Kidney (tissue), 14 donors: Measurements from ENCODE around the gene HNRNPF. TPM values are rescaled to one million over a fixed set of nuclear protein-coding genes. Genes with fewer than 3 reads are reported as not detected.

Experiments
- DNase-seq, 5 donors: peaks; one replicate each; pipeline ENCODE4 v3.0.0-alpha.2; 2013 to 2020
- FAIRE-seq: peaks from 2 replicates; lab custom pipeline; 2012; peaks lifted over from hg19 to GRCh38; lab: Jason Lieb, UNC
- H3K27ac ChIP-seq, 2 donors: one replicate each; pipeline ENCODE4 v1.7.0; 2013; ENCODE audit warnings: low read depth in 2 of 2, low read length in 2 of 2, inconsistent platforms in 1 of 2
- H3K27me3 ChIP-seq: one replicate; pipeline ENCODE4 v1.7.1; 2013; ENCODE audit warnings: low read length, inconsistent platforms; ENCODE audit not compliant: control insufficient read depth, insufficient read depth
- H3K36me3 ChIP-seq, 3 donors: one replicate each; pipeline versions ENCODE4 v1.7.0 to v1.7.1; 2013; ENCODE audit warnings: low read length in 3 of 3, control low read depth in 1 of 3, inconsistent platforms in 1 of 3; ENCODE audit not compliant: insufficient read depth in 3 of 3, control insufficient read depth in 2 of 3
- H3K4me1 ChIP-seq, 3 donors: one replicate each; pipeline versions ENCODE4 v1.7.0 to v1.7.1; 2013; ENCODE audit warnings: low read length in 3 of 3, inconsistent platforms in 1 of 3, low read depth in 1 of 3; ENCODE audit not compliant: control insufficient read depth in 2 of 3, insufficient read depth in 2 of 3
- H3K4me3 ChIP-seq, 3 donors: one replicate each; pipeline versions ENCODE4 v1.7.0 to v1.8.1; 2013; ENCODE audit warnings: low read length in 3 of 3, control low read depth in 1 of 3, inconsistent platforms in 1 of 3
- H3K9ac ChIP-seq, 3 donors: one replicate each; pipeline versions ENCODE4 v1.7.0 to v1.7.1; 2013; ENCODE audit warnings: low read length in 3 of 3, control low read depth in 1 of 3, inconsistent platforms in 1 of 3
- H3K9me3 ChIP-seq, 3 donors: one replicate each; pipeline versions ENCODE4 v1.7.0 to v1.7.1; 2013; ENCODE audit warnings: low read length in 3 of 3, control low read depth in 1 of 3, inconsistent platforms in 1 of 3; ENCODE audit not compliant: control insufficient read depth in 2 of 3, insufficient read depth in 1 of 3
- CTCF ChIP-seq: IDR thresholded peaks from 3 replicates; pipeline ENCODE4 v1.5.1; 2012; ENCODE audit warnings: mild to moderate bottlenecking, moderate library complexity, borderline replicate concordance; ENCODE audit not compliant: insufficient read depth; ENCODE audit errors: extremely low read depth
- intact Hi-C: fragments of 100-400 bp; cut with DNase I; formaldehyde crosslinking; loops from one replicate; pipeline ENCODE4 v1.11.1; 2022
- polyA plus RNA-seq: library from polyadenylated mRNA; stranded (reverse); fragments of 350-450 nt; fragmentation: Illumina TruSeq; extraction: RNeasy Lipid Tissue Mini Kit (QIAGEN cat#74804); gene quantifications from one replicate; pipeline ENCODE4 v1.2.3, GENCODE V29; 2014; ENCODE audit warnings: low read depth, low replicate concordance; ENCODE audit not compliant: insufficient read depth
- total RNA-seq: library from RNA; stranded (reverse); fragmentation: NEBNext Ultra II Directional; extraction: Animal tissue kit (Norgen Biotek cat#: 25700); gene quantifications from one replicate; pipeline ENCODE4 v1.2.1, GENCODE V29; 2021
- donor health status: control.
- donor health status: control.
- donor health status: control.
- donor health status: control.
- donor health status: control.
- donor health status: DM: yes; HTN: yes; CAD: no.
- donor health status: Normal renal cell carcinoma (clear cell type).

HNRNPF gene
- total and polyA plus RNA-seq, 2 donors from 2014 or later = 74.0 to 190 TPM

DNA sequence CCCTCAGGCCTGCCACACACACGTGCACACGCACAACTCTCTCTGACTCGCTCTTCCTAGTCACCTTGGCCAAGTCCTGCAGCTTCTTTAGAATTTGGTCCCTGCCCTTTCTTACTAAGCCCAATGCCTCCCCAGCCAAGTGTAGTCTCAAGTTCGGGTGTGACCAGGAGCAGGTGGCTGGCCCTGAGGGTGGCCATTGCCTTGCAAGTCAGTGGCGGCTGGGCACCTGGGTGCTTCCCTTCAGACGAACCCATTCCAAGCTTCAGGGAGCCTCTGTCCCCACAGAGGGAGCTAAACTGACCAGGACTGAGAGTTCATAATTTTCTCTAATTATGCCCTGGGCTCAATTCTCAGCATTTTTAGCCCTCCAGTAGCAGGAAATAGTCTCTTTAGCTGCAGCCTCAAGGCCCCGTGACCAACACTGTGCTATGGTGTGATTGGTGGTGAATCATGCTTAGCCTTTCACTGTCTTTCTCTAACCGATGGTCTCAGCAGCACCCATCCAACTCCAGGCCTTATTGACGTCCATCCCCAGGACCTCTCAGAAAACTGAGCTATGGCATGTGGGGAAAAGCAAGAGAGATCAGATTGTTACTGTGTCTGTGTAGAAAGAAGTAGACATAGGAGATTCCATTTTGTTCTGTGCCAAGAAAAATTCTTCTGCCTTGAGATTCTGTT is 72.2 kb downstream of the HNRNPF start:
- TF ChIP-seq CTCF = no peak
- Histone ChIP-seq H3K36me3 (no peaks in the 10 kb centered on the region), H3K9ac (no peak overlapping the region), H3K27me3 (no peaks in the 10 kb centered on the region), H3K4me1 (peaks cover 0 to 8% (median 5%) of the 10 kb centered on the region in 3 donors), H3K27ac (peak overlapping the region; percentile 34 to 85), H3K9me3 (no peaks in the 10 kb centered on the region), H3K4me3 (no peak overlapping the region)
- FAIRE-seq (no peak), DNase-seq (peak in 2 of 5 donors; percentile 42 to 71)
- intact Hi-C loops = no loop called here

- intact Hi-C loops = no loop called here
- Histone ChIP-seq H3K27ac (no peak overlapping the region), H3K4me3 (no peak overlapping the region), H3K9me3 (no peaks in the 10 kb centered on the region), H3K36me3 (no peaks in the 10 kb centered on the region), H3K4me1 (peaks cover 0 to 8% (median 5%) of the 10 kb centered on the region in 3 donors), H3K9ac (no peak overlapping the region), H3K27me3 (no peaks in the 10 kb centered on the region)
- DNase-seq (no peak), FAIRE-seq (no peak)
- TF ChIP-seq CTCF = no peak
Measured at GRCh38 chr10:43336061-43336460, 72.9 kb downstream of the HNRNPF start.

Other genes starting within 250 kb of the HNRNPF start
- 3.6 TPM for gene RASGEF1A, start 142.1 kb downstream of the HNRNPF start, total RNA-seq
- gene RASGEF1A, start 142.1 kb downstream of the HNRNPF start, polyA plus RNA-seq = 2.8 TPM
- 109 TPM for gene FXYD4, start 37.5 kb downstream of the HNRNPF start, total RNA-seq
- gene FXYD4, start 37.5 kb downstream of the HNRNPF start, polyA plus RNA-seq = 392 TPM
- 7.1 TPM for gene ZNF487, start 27.9 kb upstream of the HNRNPF start, total RNA-seq
- 9.7 TPM for gene ZNF487, start 27.9 kb upstream of the HNRNPF start, polyA plus RNA-seq
- 4.7 TPM for gene ZNF239, start 165.4 kb upstream of the HNRNPF start, total RNA-seq
- gene ZNF239, start 165.4 kb upstream of the HNRNPF start, polyA plus RNA-seq = 4.5 TPM
- gene ZNF485, start 197.3 kb upstream of the HNRNPF start, total RNA-seq = 4.9 TPM
- 1.8 TPM for gene ZNF485, start 197.3 kb upstream of the HNRNPF start, polyA plus RNA-seq
- 35.0 TPM for gene ZNF32, start 239.7 kb upstream of the HNRNPF start, total RNA-seq
- gene ZNF32, start 239.7 kb upstream of the HNRNPF start, polyA plus RNA-seq = 73.7 TPM